ENCODE measurements around the gene TNPO3. TPM values are rescaled to one million over a fixed set of nuclear protein-coding genes. Genes with fewer than 3 reads are reported as not detected.
A peak's percentile ranks its signal among the peaks of the same experiment; 100 is the strongest.

The TNPO3 gene
- total RNA-seq, 1 experiment from 2014 or later, result 56.6 TPM

DNA sequence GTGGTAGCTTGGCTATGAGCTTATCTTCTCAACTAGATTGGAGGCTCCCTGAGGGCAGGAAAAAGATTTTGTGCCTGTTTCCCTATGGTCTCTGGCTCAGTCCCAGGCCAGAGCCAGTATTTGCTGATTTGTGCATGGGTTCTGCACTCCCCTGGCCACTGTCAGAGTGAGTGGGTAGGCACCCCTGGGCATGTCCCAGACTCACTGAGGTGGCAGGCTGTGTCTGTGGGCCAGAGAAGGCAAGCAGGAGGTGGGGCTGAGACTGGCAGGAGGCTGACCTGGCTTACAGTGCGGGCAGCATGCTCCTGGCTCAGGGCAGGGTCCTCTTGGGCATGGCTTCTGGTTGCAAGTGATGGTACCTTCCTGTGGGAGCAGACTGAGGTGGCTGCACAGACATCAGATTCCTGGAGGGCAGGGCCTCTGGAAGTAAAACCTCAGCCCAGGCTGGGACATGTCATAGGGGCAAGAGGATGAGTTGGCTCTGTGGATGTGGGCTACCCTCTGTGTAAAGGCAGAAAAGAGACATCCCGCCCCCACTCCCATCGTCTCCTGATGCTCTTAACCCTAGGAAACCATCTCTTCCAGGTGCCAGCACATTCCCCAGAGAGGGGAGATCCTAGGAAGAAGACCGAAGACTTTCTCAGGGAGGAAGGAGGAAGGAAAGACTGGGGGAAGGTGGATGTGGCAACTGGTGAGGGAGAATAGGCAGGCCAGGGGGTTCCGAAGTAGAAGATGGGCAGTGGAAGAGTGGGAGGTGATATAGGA is 148.7 kb downstream of the TNPO3 start:
- in situ Hi-C loops (cut with HindIII; ENCODE audit: low pct_unique_long_range_greater_than_20kb, low sequenced_read_pairs), result no loop called here
- DNase-seq (ENCODE audit: low read depth), result no peak

DNA sequence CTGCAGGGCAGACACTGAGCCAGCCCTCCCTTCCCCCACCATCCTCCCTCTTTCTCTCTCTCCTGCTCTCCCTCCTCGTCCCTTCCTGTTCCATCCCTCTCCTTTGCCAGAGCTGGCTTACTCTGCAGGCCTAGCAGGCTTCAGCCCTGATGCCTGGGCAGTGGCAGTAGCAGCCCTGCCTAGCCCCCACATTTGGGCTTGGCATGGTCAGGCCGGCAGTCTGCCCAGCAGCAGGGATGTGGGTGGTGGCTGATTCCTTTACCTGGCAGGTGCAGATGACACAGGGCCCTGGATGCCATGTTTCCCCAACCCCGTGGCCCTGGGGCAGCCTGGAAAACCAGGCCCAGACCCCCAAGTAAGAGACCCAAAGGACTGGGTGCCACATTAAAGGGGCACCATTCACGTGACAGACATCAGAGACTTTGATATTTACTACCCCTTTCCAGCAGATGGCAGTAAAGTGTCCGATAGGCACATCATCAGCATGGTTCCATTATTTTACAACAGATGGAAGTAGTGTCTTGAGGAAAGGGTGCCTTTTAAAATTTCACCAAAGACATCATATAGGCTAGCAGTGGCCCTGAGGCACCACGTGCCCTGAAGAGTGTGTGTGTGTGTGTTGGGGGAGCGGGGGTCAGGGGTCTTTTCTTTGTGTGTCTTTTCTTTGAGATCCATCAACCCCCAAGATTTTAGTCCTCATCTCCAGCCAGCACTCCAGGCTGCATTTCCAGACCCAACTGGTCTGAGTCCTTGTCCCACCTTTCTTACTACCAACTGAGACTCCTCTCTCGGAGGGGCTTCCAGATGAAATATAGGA is 150.3 kb downstream of the TNPO3 start:
- in situ Hi-C loops (cut with HindIII; ENCODE audit: low pct_unique_long_range_greater_than_20kb, low sequenced_read_pairs), result no loop called here
- DNase-seq (ENCODE audit: low read depth), result peak; percentile 44

Other genes with a start within 250 kb of the TNPO3 start
- 0.12 TPM in 1 of 2 replicates, not detected in the other for gene FLNC, start 224.7 kb downstream of the TNPO3 start, total RNA-seq (2014; rRNA removed; shearing (Covaris generic); ENCODE audit: low replicate concordance)
- gene ATP6V1F, start 192.3 kb downstream of the TNPO3 start, total RNA-seq (2014; rRNA removed; shearing (Covaris generic); ENCODE audit: low replicate concordance), result 168 and 191 TPM in 2 replicates
- gene KCP, start 144.4 kb downstream of the TNPO3 start, total RNA-seq (2014; rRNA removed; shearing (Covaris generic); ENCODE audit: low replicate concordance), result 2.1 and 5.1 TPM in 2 replicates
- 73.4 and 92.1 TPM in 2 replicates for gene IRF5, start 117.2 kb downstream of the TNPO3 start, total RNA-seq (2014; rRNA removed; shearing (Covaris generic); ENCODE audit: low replicate concordance)
- gene TSPAN33, start 89.6 kb upstream of the TNPO3 start, total RNA-seq (2014; rRNA removed; shearing (Covaris generic); ENCODE audit: low replicate concordance), result 54.4 and 68.1 TPM in 2 replicates
- 47.7 and 62.3 TPM in 2 replicates for gene SMO, start 133.5 kb upstream of the TNPO3 start, total RNA-seq (2014; rRNA removed; shearing (Covaris generic); ENCODE audit: low replicate concordance)
- 3.9 and 7.2 TPM in 2 replicates for gene AHCYL2, start 169.9 kb upstream of the TNPO3 start, total RNA-seq (2014; rRNA removed; shearing (Covaris generic); ENCODE audit: low replicate concordance)